ENCODE results near the gene WEE1. TPM values are rescaled to one million over a fixed set of nuclear protein-coding genes. Genes with fewer than 3 reads are reported as not detected.
"Not testable (repeated sequence)": the region's sequence is repeated elsewhere in the genome, so short reads cannot be mapped to it uniquely, and the experiment has no call there.

The WEE1 gene
- total RNA-seq, 1 donor from 2014 or later: 10.9 TPM

- intact Hi-C loops (cut with DNase I): loop anchor here (10.0 kb wide), 1 partner anchor 82 kb away; no protein-coding TSS in a partner anchor
- H3K27me3 ChIP-seq: no peaks in the 10 kb centered on the region
- H3K4me1 ChIP-seq: peaks cover 20% of the 10 kb centered on the region
- no peaks in the 10 kb centered on the region for H3K36me3 ChIP-seq
- TF ChIP-seq CTCF (IDR thresholded peaks at IDR 0.05): no peak
- DNase-seq: no peak
- no peak overlapping the region for H3K4me3 ChIP-seq
- H3K27ac ChIP-seq: no peak overlapping the region
- ATAC-seq: no peak
- H3K9me3 ChIP-seq: no peaks in the 10 kb centered on the region
Observed at GRCh38 chr11:9616858-9617257, 43.4 kb downstream of the WEE1 start.

- no peak for TF ChIP-seq CTCF (IDR thresholded peaks at IDR 0.05)
- no peaks in the 10 kb centered on the region for H3K36me3 ChIP-seq
- no peaks in the 10 kb centered on the region for H3K27me3 ChIP-seq
- H3K4me1 ChIP-seq: peaks cover 14% of the 10 kb centered on the region
- H3K27ac ChIP-seq: no peak overlapping the region
- ATAC-seq: no peak
- intact Hi-C loops (cut with DNase I): loop anchor here (10.0 kb wide), 1 partner anchor 83 kb away; no protein-coding TSS in a partner anchor
- no peak overlapping the region for H3K4me3 ChIP-seq
- no peaks in the 10 kb centered on the region for H3K9me3 ChIP-seq
- DNase-seq: no peak
Observed at GRCh38 chr11:9617940-9618339, 44.5 kb downstream of the WEE1 start.

GRCh38 chr11:9619004-9619403 is 45.5 kb downstream of the WEE1 start:
- peaks cover 11% of the 10 kb centered on the region for H3K4me1 ChIP-seq
- H3K27ac ChIP-seq: no peak overlapping the region
- no peaks in the 10 kb centered on the region for H3K9me3 ChIP-seq
- H3K4me3 ChIP-seq: no peak overlapping the region
- intact Hi-C loops (cut with DNase I): loop anchor here (10.0 kb wide), 1 partner anchor 84 kb away; no protein-coding TSS in a partner anchor
- H3K36me3 ChIP-seq: no peaks in the 10 kb centered on the region
- DNase-seq: no peak
- no peak for ATAC-seq
- no peak for TF ChIP-seq CTCF (IDR thresholded peaks at IDR 0.05)
- H3K27me3 ChIP-seq: no peaks in the 10 kb centered on the region

- Histone ChIP-seq H3K4me3 (no peak overlapping the region), H3K9me3 (no peaks in the 10 kb centered on the region), H3K27ac (no peak overlapping the region), H3K4me1 (peaks cover 3% of the 10 kb centered on the region), H3K36me3 (no peaks in the 10 kb centered on the region), H3K27me3 (no peaks in the 10 kb centered on the region)
- ATAC-seq (no peak), DNase-seq (no peak)
- intact Hi-C loops (cut with DNase I): loop anchor here (10.0 kb wide), 1 partner anchor 85 kb away; no protein-coding TSS in a partner anchor
- no peak for TF ChIP-seq CTCF (IDR thresholded peaks at IDR 0.05)
Observed at GRCh38 chr11:9619971-9620370, 46.5 kb downstream of the WEE1 start.

- H3K4me1 ChIP-seq; DNase-seq; H3K27me3 ChIP-seq; H3K4me3 ChIP-seq; H3K27ac ChIP-seq; H3K36me3 ChIP-seq; ATAC-seq; H3K9me3 ChIP-seq; intact Hi-C loops (cut with DNase I): not testable (repeated sequence)
Observed at GRCh38 chr11:9622353-9622752, 48.9 kb downstream of the WEE1 start.

- H3K9me3 ChIP-seq; H3K4me1 ChIP-seq; H3K27ac ChIP-seq; intact Hi-C loops (cut with DNase I); H3K27me3 ChIP-seq; DNase-seq; H3K4me3 ChIP-seq; ATAC-seq; H3K36me3 ChIP-seq: not testable (repeated sequence)
Observed at GRCh38 chr11:9623053-9623452, 49.6 kb downstream of the WEE1 start.

GRCh38 chr11:9624448-9624847 is 51.0 kb downstream of the WEE1 start:
- no peaks in the 10 kb centered on the region for H3K27me3 ChIP-seq
- ATAC-seq: no peak
- H3K27ac ChIP-seq: no peak overlapping the region
- intact Hi-C loops (cut with DNase I): no loop called here
- no peaks in the 10 kb centered on the region for H3K36me3 ChIP-seq
- H3K4me1 ChIP-seq: no peaks in the 10 kb centered on the region
- TF ChIP-seq CTCF (IDR thresholded peaks at IDR 0.05): no peak
- no peaks in the 10 kb centered on the region for H3K9me3 ChIP-seq
- DNase-seq: no peak
- no peak overlapping the region for H3K4me3 ChIP-seq
